Small intestine (tissue), 7 donors: Measurements from ENCODE around the gene TJP2. TPM values are rescaled to one million over a fixed set of nuclear protein-coding genes. Genes with fewer than 3 reads are reported as not detected.

Source experiments
- DNase-seq, 2 donors: peaks; one replicate each; pipeline versions ENCODE4 v3.0.0 to v3.0.0-alpha.2; 2013
- FAIRE-seq: peaks from 2 replicates; lab custom pipeline; 2012; peaks lifted over from hg19 to GRCh38; lab: Jason Lieb, UNC
- H3K27ac ChIP-seq, 3 donors: one replicate each; pipeline ENCODE4 v1.5.1; 2013; ENCODE audit warnings: low read length in 2 of 3, mild to moderate bottlenecking in 2 of 3, control low read depth in 1 of 3, inconsistent platforms in 1 of 3, low read depth in 1 of 3, moderate library complexity in 1 of 3
- H3K27me3 ChIP-seq, 3 donors: one replicate each; pipeline ENCODE4 v1.6.1; 2013; ENCODE audit warnings: low read length in 3 of 3, inconsistent platforms in 1 of 3; ENCODE audit not compliant: control insufficient read depth in 3 of 3, insufficient read depth in 3 of 3
- H3K36me3 ChIP-seq, 3 donors: one replicate each; pipeline ENCODE4 v1.6.1; 2013; ENCODE audit warnings: low read length in 3 of 3, inconsistent platforms in 1 of 3, low read depth in 1 of 3, mild to moderate bottlenecking in 1 of 3, moderate library complexity in 1 of 3; ENCODE audit not compliant: control insufficient read depth in 3 of 3, insufficient read depth in 2 of 3
- H3K4me1 ChIP-seq, 3 donors: one replicate each; pipeline ENCODE4 v1.6.1; 2013; ENCODE audit warnings: low read length in 2 of 3, inconsistent platforms in 1 of 3, low read depth in 1 of 3, mild to moderate bottlenecking in 1 of 3, moderate library complexity in 1 of 3; ENCODE audit not compliant: control insufficient read depth in 3 of 3, insufficient read depth in 2 of 3
- H3K4me3 ChIP-seq, 3 donors: one replicate each; pipeline ENCODE4 v1.5.1; 2013; ENCODE audit warnings: low read length in 3 of 3, control low read depth in 1 of 3, inconsistent platforms in 1 of 3, low read depth in 1 of 3, mild to moderate bottlenecking in 1 of 3, moderate library complexity in 1 of 3
- H3K9me3 ChIP-seq, 2 donors: one replicate each; pipeline ENCODE4 v1.6.1; 2013; ENCODE audit warnings: low read depth in 1 of 2, low read length in 1 of 2; ENCODE audit not compliant: control insufficient read depth in 2 of 2, insufficient read depth in 1 of 2
- WGBS, 3 donors: extraction: QIAGEN DNeasy Blood & Tissue Kit; methylation state at CpG; one replicate each; pipeline ENCODE4 v1.1.7; 2013; 5-methylcytosine and 5-hydroxymethylcytosine counted together
- polyA plus RNA-seq, 4 donors: library from polyadenylated mRNA; stranded (reverse) in 3 of 4; unstranded in 1 of 4; fragments of 200-250 nt in 3 of 4; fragments of 120-200 nt in 1 of 4; gene quantifications; one replicate each; pipeline versions ENCODE4 v1.2.1 to v1.2.3, GENCODE V29; 2013
- donor health status: healthy with polysubstance abuse.
- donor health status: control.
- donor health status: control.
- donor health status: Bipolar disorder and iron deficiency.
- donor health status: healthy.

TJP2 gene
- polyA plus RNA-seq, 4 donors, result 48.3 to 191 (median 98.7) TPM

- DNase-seq (no peak), FAIRE-seq (no peak)
- 89 to 93% (median 90%) methylated on average over 5 of the region's 5 CpGs for WGBS, 3 donors
These were observed 134.3 kb downstream of the TJP2 start for GRCh38 chr9:69308206-69308931.

DNA sequence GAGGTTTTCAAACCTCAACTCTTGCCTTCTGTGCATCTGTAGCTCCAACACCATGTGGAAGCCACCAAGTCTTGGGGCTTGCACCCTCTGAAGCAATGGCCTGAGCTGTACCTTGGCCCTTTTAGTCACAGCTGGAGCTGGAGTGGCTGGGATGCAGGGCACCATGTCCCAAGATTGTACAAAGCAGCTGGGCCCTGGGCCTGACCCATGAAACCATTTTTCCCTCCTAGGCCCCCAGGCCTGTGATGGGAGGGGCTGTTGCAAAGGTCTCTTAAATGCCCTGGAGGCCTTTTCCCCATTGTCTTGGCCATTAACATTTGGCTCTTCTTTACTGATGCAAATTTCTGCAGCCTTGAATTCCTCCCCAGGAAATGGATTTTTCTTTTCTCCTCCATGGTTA is 139.1 kb downstream of the TJP2 start:
- peaks cover 0 to 5% (median 0%) of the 10 kb centered on the region in 3 donors for H3K27me3 ChIP-seq
- no peaks in the 10 kb centered on the region for H3K36me3 ChIP-seq
- no peak overlapping the region for H3K4me3 ChIP-seq
- peaks cover 2 to 10% of the 10 kb centered on the region in 2 donors for H3K9me3 ChIP-seq
- no peak overlapping the region for H3K27ac ChIP-seq
- no peaks in the 10 kb centered on the region for H3K4me1 ChIP-seq
- no peak for DNase-seq
- no peak for FAIRE-seq

More at GRCh38 chr9:69308206-69308931, 134.3 kb downstream of the TJP2 start:
- H3K36me3 ChIP-seq, result no peaks in the 10 kb centered on the region
- no peaks in the 10 kb centered on the region for H3K4me1 ChIP-seq
- H3K4me3 ChIP-seq, result no peak overlapping the region
- no peak overlapping the region for H3K27ac ChIP-seq
- H3K27me3 ChIP-seq, result peaks cover 0 to 10% (median 0%) of the 10 kb centered on the region in 3 donors
- peaks cover 2 to 9% of the 10 kb centered on the region in 2 donors for H3K9me3 ChIP-seq

GRCh38 chr9:69314547-69314946 is 140.5 kb downstream of the TJP2 start:
- Histone ChIP-seq H3K4me3 (no peak overlapping the region), H3K9me3 (peaks cover 2 to 10% of the 10 kb centered on the region in 2 donors), H3K27me3 (peaks cover 0 to 13% (median 0%) of the 10 kb centered on the region in 3 donors), H3K27ac (no peak overlapping the region), H3K4me1 (no peaks in the 10 kb centered on the region), H3K36me3 (no peaks in the 10 kb centered on the region)
- DNase-seq (no peak), FAIRE-seq (no peak)
- WGBS, 3 donors, result 78 to 92% (median 81%) methylated on average over 1 of the region's 1 CpG

GRCh38 chr9:69317081-69317480 is 143.0 kb downstream of the TJP2 start:
- Histone ChIP-seq H3K27ac (no peak overlapping the region), H3K9me3 (peaks cover 2 to 10% of the 10 kb centered on the region in 2 donors), H3K36me3 (no peaks in the 10 kb centered on the region), H3K27me3 (peaks cover 0 to 11% (median 0%) of the 10 kb centered on the region in 3 donors), H3K4me1 (no peaks in the 10 kb centered on the region), H3K4me3 (no peak overlapping the region)
- FAIRE-seq, result no peak
- 34 to 59% (median 43%) methylated on average over 2 of the region's 2 CpGs for WGBS, 3 donors
- no peak for DNase-seq

- H3K4me3 ChIP-seq, result no peak overlapping the region
- FAIRE-seq, result no peak
These were observed 143.8 kb downstream of the TJP2 start for GRCh38 chr9:69317894-69318293.

DNA sequence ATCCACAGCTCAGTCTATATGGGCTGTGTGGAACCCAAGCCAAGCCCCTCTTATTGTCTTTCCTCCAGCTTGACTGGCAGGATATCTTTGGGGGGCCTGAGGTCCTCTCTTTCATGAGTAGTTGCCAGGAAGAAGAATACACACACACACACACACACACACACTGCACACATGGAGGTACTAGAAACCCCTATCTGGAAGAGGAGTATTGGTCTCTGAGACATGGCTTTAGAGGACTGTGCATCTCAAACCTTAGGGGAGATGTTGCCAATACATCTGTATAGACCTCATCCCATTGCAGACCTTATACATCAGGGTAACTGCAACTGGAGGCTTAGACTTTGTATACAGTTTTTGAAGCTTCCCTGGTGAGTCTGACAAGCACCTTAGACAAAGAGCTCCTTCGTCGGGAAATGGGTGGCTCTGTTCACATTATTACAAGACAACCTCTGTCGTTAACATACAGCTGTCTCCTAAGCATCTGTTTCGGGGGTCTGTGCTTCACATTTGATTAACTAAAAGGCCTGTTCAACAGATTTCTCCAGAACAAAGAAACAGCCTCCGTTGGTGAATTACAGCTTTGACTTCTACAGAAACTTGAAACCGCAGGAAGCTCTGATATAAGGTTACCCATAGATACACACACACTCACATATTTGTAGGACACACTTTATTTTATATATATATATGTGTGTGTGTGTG is 145.4 kb downstream of the TJP2 start:
- H3K27me3 ChIP-seq, result peaks cover 0 to 14% (median 1%) of the 10 kb centered on the region in 3 donors
- no peak overlapping the region for H3K4me3 ChIP-seq
- no peaks in the 10 kb centered on the region for H3K9me3 ChIP-seq
- 78 to 81% (median 80%) methylated on average over 6 of the region's 6 CpGs for WGBS, 3 donors
- no peaks in the 10 kb centered on the region for H3K36me3 ChIP-seq
- H3K27ac ChIP-seq, result no peak overlapping the region
- H3K4me1 ChIP-seq, result peaks cover 0 to 2% (median 0%) of the 10 kb centered on the region in 3 donors
- FAIRE-seq (no peak), DNase-seq (no peak)

More at GRCh38 chr9:69317894-69318293, 143.8 kb downstream of the TJP2 start:
- Histone ChIP-seq H3K27ac (no peak overlapping the region), H3K36me3 (no peaks in the 10 kb centered on the region), H3K27me3 (peaks cover 0 to 11% (median 0%) of the 10 kb centered on the region in 3 donors), H3K9me3 (peaks cover 0 to 5% of the 10 kb centered on the region in 2 donors), H3K4me1 (no peaks in the 10 kb centered on the region)
- no peak for DNase-seq

DNA sequence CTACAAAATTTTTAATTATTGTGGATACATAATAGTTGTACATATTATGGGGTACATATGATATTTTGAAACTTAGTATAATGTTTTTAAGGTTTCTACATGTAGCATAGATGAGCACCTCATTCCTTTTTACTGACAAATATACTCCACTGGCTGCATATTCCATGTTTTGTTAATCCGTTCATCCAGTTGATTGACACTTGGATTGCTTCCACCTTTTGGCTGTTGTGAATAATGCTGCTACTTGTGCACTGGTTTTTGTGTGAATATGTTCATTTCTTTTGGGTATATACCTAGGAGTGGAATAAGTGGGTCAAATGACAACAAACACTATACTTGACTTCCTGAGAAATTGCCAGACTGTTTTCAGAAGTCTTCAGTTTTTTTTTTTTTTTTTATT is 148.2 kb downstream of the TJP2 start:
- Histone ChIP-seq H3K4me1 (peaks cover 0 to 11% (median 3%) of the 10 kb centered on the region in 3 donors), H3K4me3 (no peak overlapping the region), H3K9me3 (no peaks in the 10 kb centered on the region), H3K36me3 (no peaks in the 10 kb centered on the region), H3K27me3 (peaks cover 2 to 36% (median 12%) of the 10 kb centered on the region in 3 donors), H3K27ac (no peak overlapping the region)
- 39 to 59% (median 54%) methylated on average over 1 of the region's 1 CpG for WGBS, 3 donors
- DNase-seq, result no peak
- FAIRE-seq, result no peak

GRCh38 chr9:69323861-69324260 is 149.8 kb downstream of the TJP2 start:
- FAIRE-seq, result no peak
- Histone ChIP-seq H3K27ac (no peak overlapping the region), H3K9me3 (no peaks in the 10 kb centered on the region), H3K4me1 (peaks cover 0 to 11% (median 3%) of the 10 kb centered on the region in 3 donors), H3K4me3 (no peak overlapping the region), H3K36me3 (no peaks in the 10 kb centered on the region), H3K27me3 (peaks cover 2 to 33% (median 12%) of the 10 kb centered on the region in 3 donors)
- 11 to 50% (median 40%) methylated on average over 2 of the region's 2 CpGs for WGBS, 3 donors
- DNase-seq, result peak; percentile 14 to 21
